AG09319 (cell line): ENCODE data around the gene ABHD10.

ENCODE experiments used
- DNase-seq: peaks from one replicate; pipeline ENCODE4 v3.0.0-alpha.2; 2010; ENCODE audit warnings: low read depth; ENCODE audit errors: extremely low read depth
- TF ChIP-seq, protein P1 (sequence below): IDR thresholded peaks from 2 replicates; pipeline ENCODE4 v1.5.1; 2011; ENCODE audit warnings: low read depth, mild to moderate bottlenecking, inconsistent platforms, low read length, moderate library complexity

Gene ABHD10

DNA sequence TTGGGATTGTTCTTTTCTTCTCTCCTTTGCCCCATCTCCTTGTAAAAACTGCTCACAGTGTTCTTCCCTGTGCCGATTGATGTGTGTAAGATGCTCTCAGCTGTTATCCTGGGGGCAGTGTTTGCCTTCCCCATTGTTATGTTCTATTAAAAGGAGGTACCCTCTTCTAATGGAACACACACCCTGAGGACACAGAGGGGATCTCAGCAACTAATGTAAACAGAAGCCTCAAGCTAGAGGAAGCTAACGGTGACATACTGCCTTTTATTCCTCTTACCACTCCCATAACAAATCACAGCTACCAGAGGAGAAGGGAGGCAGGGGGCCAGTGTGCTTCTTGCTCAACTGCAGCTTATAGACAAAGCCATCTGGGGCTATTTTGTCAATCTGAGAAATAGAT is 22.1 kb downstream of the ABHD10 start:
- TF ChIP-seq, protein P1, sequence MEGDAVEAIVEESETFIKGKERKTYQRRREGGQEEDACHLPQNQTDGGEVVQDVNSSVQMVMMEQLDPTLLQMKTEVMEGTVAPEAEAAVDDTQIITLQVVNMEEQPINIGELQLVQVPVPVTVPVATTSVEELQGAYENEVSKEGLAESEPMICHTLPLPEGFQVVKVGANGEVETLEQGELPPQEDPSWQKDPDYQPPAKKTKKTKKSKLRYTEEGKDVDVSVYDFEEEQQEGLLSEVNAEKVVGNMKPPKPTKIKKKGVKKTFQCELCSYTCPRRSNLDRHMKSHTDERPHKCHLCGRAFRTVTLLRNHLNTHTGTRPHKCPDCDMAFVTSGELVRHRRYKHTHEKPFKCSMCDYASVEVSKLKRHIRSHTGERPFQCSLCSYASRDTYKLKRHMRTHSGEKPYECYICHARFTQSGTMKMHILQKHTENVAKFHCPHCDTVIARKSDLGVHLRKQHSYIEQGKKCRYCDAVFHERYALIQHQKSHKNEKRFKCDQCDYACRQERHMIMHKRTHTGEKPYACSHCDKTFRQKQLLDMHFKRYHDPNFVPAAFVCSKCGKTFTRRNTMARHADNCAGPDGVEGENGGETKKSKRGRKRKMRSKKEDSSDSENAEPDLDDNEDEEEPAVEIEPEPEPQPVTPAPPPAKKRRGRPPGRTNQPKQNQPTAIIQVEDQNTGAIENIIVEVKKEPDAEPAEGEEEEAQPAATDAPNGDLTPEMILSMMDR = no peak
- no peak for DNase-seq

- TF ChIP-seq, protein P1 = no peak
- DNase-seq = no peak
Measured at GRCh38 chr3:112001526-112001925, 22.7 kb downstream of the ABHD10 start.

GRCh38 chr3:112002096-112002971 is 23.5 kb downstream of the ABHD10 start:
- TF ChIP-seq, protein P1 = no peak
- no peak for DNase-seq

GRCh38 chr3:112003321-112004080 is 24.7 kb downstream of the ABHD10 start:
- DNase-seq = no peak
- TF ChIP-seq, protein P1 = no peak

GRCh38 chr3:112004187-112004586 is 25.4 kb downstream of the ABHD10 start:
- TF ChIP-seq, protein P1 = no peak
- DNase-seq = no peak

- TF ChIP-seq, protein P1 = no peak
- no peak for DNase-seq
Measured at GRCh38 chr3:112004669-112005068, 25.8 kb downstream of the ABHD10 start.
